Right hindlimb (tissue), 1 donor: ENCODE results near the gene PEPD.

ENCODE experiments used
- DNase-seq: peaks from one replicate; pipeline ENCODE4 v3.0.0-alpha.2; 2018

The PEPD gene

GRCh38 chr19:33404506-33405253, 116.9 kb downstream of the PEPD start:
- peak; percentile 77 for DNase-seq

- peak; percentile 15 for DNase-seq
Observed at GRCh38 chr19:33403973-33404304, 117.7 kb downstream of the PEPD start.

- peak; percentile 16 for DNase-seq
Observed at GRCh38 chr19:33403221-33403972, 118.2 kb downstream of the PEPD start.

- peak; percentile 22 for DNase-seq
Observed at GRCh38 chr19:33402421-33403220, 119.0 kb downstream of the PEPD start.

GRCh38 chr19:33401683-33402420, 119.7 kb downstream of the PEPD start:
- DNase-seq = peak; percentile 13

GRCh38 chr19:33400856-33401682, 120.5 kb downstream of the PEPD start:
- DNase-seq = peak; percentile 16

GRCh38 chr19:33399745-33400681, 121.6 kb downstream of the PEPD start:
- DNase-seq = peak; percentile 8

- peak; percentile 11 for DNase-seq
Observed at GRCh38 chr19:33399081-33399744, 122.4 kb downstream of the PEPD start.

- peak; percentile 9 for DNase-seq
Observed at GRCh38 chr19:33398361-33399060, 123.1 kb downstream of the PEPD start.

GRCh38 chr19:33397536-33398360, 123.8 kb downstream of the PEPD start:
- DNase-seq = peak; percentile 45

GRCh38 chr19:33396701-33397535, 124.7 kb downstream of the PEPD start:
- DNase-seq = peak; percentile 41

GRCh38 chr19:33395561-33396550, 125.7 kb downstream of the PEPD start:
- peak; percentile 44 for DNase-seq

- no peak for DNase-seq
Observed at GRCh38 chr19:33394723-33395560, 126.6 kb downstream of the PEPD start.

- DNase-seq = peak; percentile 59
Observed at GRCh38 chr19:33394006-33394722, 127.4 kb downstream of the PEPD start.
